ENCODE results near the gene B4GALNT4.
"Not testable (repeated sequence)": the region's sequence is repeated elsewhere in the genome, so short reads cannot be mapped to it uniquely, and the experiment has no call there.

The B4GALNT4 gene

DNA sequence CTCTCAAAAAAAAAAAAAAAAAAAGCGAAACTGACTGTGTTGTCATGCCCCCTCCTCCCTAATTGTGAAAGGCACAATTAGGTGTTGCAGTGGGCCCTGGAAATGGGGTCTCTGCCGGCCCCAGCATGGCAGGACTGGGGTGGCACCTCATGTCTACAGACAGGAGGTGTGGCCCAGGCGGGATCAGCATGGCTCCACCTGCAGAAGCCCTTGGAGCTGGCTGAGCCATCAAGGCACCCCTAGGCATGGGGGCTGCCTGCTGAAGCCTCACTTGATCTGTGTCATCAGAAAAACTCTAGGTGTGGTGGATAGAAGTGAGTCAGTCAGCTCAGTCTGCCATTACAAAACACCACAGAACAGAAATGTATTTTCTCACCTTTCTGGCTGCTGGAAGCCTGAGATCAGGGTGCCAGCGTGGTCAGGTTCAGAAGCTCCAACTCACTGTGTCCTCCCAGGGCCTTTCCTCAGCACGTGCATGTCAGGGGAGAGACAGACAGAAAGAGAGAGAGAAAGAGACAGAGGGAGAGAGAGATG is 10.1 kb upstream of the B4GALNT4 start:
- DNase-seq: no peak

DNA sequence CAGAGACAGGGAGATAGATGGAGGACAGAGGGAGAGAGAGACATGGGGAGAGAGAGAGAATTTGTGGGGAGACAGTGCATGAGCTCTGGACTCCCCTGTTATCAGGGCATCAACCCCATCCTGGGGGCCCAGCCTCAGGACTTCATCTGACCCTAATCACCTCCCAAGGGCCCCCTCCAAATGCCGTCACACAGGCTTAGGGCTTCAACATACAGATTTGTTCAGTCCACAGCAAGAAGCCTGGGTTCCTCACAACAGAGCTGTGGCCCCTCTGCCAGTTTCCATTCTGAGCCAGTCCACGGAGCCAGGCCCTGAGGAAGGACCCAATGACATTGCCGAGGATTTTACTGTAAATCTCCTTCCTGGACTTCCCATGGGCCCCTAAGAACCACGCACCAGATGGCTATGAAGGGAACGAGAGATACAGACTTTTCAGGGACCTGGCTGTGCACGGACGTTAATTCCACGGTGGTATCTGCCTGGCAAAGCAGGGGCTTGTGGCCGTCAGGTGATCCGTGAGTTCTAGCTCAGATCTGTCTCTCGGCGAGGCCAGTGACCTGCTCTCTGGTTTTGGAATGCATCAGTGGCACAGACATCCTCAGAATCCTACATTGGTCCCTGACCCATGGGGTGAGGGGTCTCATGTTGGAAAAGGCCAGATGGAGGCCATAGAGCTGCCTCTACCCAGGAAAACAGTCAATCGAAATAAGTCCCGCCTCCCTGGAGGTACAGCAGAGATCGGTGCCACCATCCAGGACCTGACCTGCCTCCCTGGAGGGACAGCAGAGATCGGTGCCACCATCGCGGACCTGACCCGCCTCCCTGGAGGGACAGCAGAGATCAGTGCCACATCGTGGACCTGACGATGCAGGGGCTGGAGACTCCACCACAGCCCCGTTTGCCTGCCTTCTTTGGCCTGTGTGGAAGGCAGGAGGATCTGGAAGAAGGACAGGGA is 8.7 kb upstream of the B4GALNT4 start:
- no peak for DNase-seq

DNA sequence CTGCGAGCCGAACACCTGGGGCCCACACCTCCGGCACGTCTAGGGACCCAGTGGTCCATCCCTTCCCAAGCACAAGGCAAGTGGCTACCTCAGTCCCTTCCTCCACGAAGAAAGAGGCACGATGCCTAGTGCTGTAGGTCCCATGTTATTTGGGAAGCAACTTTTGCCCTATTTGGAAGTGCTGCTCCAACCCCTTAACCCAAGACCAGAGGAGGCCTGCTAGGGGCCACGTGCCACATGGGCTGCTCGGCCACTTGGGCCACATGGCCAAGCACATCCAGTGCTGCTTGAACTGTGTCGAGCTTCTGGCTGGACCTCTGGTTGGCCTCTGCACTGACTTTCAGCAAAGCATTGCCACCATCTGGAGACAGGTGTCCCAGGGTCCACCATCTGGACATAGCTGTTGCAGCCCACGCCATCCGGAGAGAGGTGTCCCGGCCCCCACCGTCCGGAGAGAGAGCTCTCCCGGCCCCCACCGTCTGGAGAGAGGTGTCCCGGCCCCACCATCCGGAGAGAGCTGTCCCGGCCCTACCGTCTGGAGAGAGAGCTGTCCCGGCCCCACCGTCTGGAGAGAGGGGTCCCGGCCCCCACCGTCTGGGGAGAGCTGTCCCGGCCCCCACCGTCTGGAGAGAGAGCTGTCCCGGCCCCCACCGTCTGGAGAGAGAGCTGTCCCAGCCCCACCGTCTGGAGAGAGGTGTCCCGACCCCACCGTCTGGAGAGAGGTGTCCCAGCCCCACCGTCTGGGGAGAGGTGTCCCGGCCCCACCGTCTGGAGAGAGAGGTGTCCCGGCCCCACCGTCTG is 6.5 kb upstream of the B4GALNT4 start:
- DNase-seq: no peak

DNA sequence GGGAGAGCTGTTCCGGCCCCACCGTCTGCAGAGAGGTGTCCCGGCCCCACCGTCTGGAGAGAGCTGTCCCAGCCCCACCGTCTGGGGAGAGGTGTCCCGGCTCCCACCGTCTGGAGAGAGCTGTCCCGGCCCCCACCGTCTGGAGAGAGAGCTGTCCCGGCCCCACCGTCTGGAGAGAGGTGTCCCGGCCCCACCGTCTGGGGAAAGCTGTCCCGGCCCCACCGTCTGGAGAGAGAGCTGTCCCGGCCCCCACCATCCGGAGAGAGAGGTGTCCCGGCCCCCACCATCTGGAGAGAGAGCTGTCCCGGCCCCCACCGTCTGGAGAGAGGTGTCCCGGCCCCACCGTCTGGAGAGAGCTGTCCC is 5.9 kb upstream of the B4GALNT4 start:
- not testable (repeated sequence) for DNase-seq

DNA sequence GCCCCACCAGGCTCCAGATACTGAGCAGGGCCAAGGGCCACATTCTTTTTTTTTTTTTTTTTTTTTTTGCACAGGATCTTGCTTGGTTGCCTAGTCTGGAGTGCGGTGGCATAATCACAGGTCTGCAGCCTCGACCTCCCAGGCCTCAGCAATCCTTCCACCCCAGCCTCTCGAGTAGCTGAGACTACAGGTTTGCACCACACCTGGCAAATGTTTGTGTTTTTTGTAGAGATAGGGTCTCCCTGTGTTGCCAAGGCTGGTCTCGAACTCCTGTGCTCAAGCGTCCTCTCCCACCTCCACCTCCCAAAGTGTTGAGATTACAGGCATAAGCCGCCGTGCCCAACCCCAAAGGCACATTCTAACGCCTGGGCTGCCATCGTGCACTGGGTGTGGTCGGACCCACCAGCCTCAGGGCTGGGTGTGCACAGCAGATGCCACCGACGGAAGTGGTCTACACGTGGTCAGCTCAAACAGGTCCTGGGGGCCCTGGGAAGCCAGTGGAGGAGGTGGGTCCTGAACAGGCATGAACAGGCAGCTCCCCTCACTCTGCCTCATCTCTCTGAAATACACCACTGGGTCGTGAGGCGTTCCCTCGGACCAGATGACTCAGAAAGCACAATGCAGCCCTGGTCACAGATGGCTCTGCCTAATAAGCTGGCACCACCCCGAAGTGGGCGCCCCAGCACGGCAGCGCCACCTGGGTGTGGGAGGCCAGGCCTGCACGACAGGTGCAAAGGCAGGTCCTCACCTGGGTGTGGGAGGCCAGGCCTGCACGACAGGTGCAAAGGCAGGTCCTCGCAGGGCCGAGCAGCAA is 5.1 kb upstream of the B4GALNT4 start:
- DNase-seq: no peak

DNA sequence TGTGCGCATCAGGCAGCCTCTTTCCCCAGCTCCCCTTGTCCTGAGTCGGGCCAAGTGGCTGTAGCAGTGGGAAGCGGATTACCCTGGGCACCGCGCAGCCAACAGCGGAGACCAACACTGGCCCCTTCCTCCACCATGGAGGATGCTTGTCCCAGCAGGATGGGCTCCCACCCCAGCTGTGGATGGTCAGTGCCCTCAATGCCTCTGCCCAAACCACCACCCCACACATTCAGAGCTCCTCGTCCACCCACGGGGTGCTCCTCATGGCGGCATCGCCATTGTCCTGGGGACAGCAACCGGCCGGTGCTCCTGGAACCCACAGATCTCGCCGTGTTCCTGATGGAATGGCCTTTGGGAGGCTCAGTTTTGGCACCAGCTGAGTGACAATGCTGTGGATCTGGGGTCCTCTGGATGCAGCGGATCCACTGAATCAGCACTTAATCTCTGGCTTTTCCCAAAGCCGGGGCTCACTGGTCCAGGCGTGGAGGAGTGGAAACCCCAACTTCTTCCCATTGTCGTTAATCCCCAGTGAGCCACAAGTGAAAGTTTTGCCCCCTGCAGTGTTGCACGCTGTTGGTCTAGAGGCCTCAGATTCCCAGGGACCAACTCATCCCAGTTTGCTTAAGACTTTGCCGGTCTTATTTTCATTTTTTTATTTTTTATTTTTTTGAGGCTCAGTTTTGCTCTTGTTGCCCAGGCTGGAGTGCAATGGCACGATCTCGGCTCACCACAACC is 4.1 kb upstream of the B4GALNT4 start:
- no peak for DNase-seq

DNA sequence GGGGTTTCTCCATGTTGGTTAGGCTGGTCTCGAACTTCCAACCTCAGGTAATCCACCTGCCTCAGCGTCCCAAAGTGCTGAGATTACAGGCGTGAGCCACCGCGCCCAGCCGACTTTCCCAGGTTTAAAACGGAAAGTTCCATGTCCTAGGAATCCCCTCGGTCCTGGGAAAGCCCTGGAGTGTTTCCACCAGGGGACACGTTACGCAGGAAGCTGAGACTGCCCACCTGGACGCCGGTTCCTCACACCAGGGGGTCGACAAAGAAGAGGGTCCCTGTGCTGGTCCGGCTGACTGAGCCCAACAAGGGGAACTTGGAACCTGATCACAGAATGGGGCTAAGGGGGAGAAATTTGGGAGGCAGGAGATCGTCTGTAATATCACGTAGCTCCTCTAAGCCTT is 3.5 kb upstream of the B4GALNT4 start:
- no peak for DNase-seq

DNA sequence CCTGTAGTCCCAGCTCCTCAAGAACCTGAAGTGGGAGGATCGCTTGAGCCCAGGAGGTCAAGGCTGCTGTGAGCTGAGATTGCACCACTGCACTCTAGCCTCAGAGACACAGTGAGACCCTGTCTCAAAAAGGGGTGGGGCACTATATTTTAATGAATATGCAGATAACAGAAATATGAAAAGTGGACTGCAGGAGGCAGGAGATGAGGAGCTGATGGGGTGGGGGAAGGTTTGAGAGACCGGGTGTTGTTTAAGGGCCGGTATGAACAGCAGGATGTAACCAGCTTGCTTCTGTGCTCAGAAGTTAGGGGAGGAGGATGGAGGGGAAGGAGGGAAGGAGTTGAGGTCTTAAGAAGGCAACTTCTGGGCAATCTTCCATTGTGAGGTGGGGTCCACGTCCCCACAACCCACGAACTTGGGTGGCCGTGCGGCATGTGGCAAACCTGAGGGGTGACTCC is 1.3 kb upstream of the B4GALNT4 start:
- DNase-seq: no peak

DNA sequence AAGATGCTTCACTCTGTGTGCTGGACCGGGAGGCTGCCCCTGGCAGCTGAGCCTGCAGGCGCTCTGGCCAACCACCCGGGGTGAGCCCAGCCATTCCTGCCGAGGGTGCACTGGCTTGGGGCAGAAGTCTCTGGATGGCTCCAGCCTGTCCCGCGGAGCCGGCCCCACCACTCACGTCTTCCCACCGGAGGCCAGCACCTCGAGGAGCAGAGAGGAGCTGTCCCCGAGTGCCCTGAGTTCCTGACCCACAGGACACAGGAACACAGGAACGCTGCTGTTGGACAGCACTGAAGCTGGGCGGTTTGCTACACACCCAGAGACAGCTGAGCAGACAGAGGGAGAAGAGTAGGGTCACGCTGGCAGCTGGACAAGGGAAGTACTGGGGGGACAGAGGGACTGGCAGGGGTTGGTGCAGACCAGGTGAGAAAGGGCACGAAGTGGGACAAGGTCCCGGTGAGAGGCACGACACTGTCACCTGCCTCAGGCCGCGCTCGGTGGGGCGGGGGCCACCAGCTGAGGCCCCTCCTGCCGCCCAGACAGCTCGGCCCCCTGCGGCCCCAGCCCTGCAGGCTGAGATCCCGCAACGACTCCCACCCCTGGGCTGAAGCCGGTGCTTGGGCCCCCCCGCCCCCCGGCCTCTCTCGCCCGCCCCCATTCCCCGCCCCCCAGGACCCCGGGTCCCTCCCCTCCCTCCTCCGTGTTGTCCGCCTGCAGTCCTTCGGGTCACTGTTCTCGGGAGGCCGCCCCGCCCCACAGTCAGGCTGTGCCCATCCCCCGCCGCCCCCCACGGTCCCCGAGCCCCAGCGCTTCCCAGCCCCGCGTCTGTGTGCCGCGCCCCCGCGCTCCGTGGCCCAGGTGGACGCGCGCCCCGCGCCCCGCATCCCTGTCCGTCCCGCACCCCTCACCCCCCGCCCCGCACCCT is 624 bp upstream of the B4GALNT4 start:
- DNase-seq: no peak

DNA sequence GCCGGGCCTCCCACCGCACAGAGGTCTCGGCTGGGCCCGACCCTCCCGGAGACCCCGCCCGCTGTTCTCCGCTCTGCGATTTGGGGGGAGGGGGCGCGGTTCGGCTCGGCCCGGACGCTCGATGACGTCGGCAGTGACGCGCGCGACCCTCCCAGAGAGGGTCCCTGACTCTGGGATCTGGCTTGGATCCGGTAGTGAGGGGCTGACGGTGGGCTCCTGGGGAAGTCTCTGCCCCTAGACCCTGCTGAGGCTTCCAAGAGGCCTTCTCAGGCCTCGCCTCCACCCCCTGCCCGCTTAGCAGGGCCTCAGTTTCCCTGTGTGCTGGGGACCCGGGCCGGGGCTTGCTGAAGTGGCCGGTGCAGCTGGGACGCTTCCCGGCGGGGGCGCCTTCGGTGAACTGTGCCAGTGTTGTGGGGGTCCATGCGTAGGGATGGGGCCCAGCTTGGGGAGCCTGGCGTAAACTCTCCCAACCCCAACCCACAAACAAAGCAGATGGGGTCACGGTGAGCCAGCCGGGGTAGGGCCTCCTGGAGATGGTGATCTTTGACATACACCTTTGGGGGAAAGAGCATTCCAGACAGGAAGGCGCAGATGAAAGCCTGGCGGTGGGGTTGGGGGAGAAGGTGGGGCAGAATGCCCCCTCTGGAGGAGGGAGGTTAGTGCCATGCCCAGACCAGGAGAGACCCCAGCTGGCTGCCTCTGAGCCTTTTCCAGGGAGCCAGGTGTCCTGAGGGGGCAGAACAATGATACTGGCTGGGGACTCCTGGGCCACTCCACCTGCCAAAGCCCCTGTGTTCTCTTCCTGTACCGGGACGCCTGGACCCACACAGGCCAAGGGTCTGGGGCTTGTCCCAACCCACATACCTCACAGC is 1.0 kb downstream of the B4GALNT4 start:
- DNase-seq: no peak

DNA sequence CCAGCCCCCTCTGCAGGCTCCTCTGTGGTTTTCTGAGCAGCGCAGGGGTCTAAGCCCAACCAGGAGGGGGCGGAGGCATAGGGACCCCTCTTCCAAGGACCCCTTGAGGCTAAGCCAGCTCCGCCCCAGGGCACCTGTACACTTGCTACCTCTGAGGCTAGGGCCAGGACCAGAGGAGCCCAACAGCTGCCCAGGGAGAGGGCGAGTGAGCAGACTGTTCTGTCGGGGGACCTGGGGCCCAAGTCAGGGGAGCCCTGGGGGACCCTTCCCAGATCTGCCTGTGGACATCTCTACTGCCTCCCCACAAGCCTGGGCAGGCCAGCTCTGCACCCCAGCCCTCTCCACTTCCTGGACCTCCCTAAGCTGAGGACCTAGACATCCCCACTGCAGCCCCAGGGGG is 1.8 kb downstream of the B4GALNT4 start:
- no peak for DNase-seq

DNA sequence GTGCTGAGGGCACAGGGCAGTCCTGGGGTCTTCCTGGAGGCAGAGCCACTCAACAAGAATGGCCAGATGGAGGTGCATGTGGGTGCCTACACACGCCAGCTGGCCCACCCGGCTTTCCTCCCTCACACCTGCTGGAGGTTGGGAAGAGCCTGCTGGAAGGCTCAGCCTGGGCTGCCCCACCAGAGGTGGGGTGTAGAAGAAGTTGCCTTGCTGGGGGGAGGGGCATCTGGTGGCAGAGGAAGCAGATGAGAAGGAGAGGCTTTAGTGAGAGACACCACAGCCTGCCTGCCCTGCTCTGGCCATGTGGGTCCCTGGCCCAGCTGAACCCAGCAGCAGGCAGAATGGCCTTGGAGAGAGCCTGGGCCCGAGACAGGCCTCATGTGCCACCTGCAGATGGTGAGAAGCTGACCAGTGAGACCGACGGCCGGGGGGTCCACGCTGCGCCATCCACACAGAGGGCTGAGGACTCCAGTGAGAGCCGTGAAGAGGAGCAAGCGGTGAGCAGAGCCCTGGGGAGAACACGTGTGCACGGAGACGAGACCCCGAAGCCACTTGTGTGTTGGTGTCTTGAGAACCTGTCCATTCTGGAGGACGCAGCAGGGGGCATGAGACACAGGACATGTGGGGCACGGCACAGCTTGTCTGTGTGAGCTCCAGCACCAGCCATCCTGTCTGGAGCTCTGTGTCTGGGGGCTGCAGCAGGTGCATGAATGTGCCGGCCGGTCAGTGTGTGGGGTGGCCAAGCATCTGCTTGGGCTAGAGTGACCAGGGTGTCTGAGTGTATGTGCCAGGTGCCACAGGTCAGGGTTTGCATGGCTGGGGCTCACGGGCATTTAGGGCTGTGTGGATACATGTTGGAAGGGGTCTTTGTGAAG is 2.7 kb downstream of the B4GALNT4 start:
- no peak for DNase-seq

DNA sequence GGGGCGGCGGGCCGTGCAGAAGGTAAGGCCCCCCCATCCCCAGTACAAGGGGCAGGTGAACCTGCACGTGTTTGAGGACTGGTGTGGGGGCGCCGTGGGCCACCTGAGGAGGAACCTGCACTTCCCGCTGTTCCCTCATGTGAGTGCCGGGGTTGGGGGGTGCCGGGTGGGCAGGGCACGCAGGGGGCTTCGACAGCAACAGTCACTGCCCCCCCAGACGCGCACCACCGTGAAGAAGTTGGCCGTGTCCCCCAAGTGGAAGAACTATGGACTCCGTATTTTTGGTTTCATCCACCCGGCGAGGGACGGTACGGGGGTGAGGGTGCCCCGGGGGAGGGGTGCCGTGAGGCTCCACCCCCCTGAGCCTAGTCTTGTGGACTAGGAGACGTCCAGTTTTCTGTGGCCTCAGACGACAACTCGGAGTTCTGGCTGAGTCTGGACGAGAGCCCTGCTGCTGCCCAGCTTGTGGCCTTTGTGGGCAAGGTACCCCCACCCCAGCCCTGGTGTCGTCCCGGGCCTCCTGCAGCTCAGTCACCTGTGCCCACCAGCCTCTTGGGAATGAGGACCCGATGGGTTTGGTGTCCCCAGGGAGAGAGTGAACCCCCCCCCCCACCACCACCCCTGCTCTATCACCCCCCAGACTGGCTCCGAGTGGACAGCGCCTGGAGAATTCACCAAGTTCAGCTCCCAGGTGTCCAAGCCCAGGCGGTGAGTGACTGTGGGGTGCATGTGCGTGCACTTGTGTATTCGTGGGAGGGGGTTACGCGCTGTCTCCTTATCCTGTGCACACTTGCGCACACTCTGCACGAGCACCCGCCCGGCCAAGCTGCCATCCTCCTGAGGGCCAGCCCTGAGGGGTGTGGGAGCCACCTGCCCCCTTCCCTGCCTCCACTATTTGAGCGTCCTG is 3.8 kb downstream of the B4GALNT4 start:
- no peak for DNase-seq

DNA sequence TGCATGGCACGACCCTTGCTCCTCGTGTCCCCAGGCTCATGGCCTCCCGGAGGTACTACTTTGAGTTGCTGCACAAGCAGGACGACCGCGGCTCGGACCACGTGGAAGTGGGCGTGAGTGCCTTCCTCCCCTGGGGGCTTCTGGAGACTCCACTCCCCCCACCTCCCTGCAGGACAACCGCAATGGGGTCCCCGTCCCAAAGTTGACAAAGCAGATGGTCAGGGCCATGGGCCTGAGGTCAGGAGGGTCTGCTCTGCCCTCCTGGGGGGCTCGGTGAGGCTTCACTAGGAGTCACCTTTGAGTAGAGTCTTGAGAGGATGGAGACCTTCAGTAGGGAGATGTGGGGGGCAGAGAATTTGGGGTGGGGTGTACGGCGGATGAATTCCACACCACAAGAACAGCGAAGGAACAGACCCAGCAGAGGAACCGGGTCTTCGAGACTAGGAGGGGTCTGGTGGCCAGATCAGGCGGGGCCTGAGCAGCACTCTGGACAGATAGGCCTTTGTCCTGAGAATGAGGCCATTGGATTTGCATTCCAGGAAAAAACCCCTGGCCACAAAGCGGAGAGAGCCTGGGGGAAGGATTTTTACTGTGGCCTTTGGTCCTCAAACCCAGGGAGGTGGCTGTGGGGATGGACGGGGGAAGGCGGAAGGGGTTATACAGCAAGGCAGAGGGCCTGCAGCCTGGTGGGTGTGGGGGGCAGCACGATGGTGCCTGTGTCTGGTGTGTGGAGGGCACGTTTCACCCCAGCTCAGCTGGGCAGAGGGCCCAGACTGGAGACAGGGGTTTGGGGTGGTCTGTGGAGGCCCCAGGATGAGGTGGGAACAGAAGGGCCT is 4.6 kb downstream of the B4GALNT4 start:
- no peak for DNase-seq

DNA sequence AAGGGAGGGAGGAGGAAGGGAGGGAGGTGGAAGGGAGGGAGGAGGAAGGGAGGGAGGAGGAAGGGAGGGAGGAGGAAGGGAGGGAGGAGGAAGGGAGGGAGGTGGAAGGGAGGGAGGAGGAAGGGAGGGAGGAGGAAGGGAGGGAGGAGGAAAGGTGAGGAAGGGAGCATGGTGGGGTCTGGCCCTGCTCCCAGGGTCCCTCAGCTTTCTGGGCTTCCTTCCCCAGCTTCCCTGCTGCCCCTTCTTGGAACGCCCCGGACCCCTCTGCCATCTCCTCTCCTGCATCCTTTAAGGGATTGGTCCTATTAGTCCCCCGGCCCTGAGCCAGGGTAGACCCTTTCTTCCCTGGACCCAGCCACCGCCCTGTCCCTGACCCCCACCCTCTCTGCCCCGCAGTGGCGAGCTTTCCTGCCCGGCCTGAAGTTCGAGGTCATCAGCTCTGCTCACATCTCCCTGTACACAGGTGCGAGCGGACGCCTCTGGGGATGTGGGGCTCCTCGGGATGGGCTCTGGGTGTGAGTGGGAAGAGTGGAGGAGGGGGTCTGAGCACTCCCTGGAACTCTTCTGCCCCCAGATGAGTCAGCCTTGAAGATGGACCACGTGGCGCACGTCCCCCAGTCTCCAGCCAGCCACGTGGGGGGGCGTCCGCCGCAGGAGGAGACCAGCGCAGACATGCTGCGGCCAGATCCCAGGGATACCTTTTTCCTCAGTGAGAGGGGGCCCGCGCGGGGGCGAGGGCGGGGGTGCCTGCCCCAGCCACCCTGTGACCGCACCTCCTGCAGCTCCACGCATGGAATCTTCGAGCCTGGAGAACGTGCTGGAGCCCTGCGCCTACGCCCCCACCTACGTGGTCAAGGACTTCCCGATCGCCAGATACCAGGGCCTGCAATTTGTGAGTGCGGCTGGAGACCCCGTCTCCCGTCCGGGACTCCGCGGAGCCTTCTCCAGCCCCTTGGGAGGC is 6.0 kb downstream of the B4GALNT4 start:
- DNase-seq: no peak
